Mucosa of stomach (tissue), 1 donor: ENCODE measurements around the gene AP2A2.

Source experiments
- H3K27me3 ChIP-seq: one replicate; pipeline ENCODE4 v1.7.0; 2013; ENCODE audit warnings: mild to moderate bottlenecking, low read length; ENCODE audit not compliant: control insufficient read depth, insufficient read depth
- H3K36me3 ChIP-seq: one replicate; pipeline ENCODE4 v1.7.0; 2013; ENCODE audit warnings: low read length; ENCODE audit not compliant: control insufficient read depth, insufficient read depth
- H3K4me1 ChIP-seq: one replicate; pipeline ENCODE4 v1.7.0; 2013; ENCODE audit warnings: mild to moderate bottlenecking, low read length; ENCODE audit not compliant: control insufficient read depth, insufficient read depth
- H3K4me3 ChIP-seq: one replicate; pipeline ENCODE4 v1.7.0; 2013; ENCODE audit warnings: low read length
- H3K9ac ChIP-seq: one replicate; pipeline ENCODE4 v1.7.0; 2013; ENCODE audit warnings: mild to moderate bottlenecking, low read length, moderate library complexity
- H3K9me3 ChIP-seq: one replicate; pipeline ENCODE4 v1.7.0; 2013; ENCODE audit warnings: mild to moderate bottlenecking, low read length, moderate library complexity; ENCODE audit not compliant: control insufficient read depth
- donor health status: Pancreatic carcinoma.

The AP2A2 gene

GRCh38 chr11:901452-902061, 24.1 kb upstream of the AP2A2 start:
- Histone ChIP-seq H3K4me3 (no peak overlapping the region), H3K4me1 (no peaks in the 10 kb centered on the region), H3K27me3 (no peaks in the 10 kb centered on the region), H3K9ac (no peak overlapping the region), H3K9me3 (no peaks in the 10 kb centered on the region), H3K36me3 (peaks cover 19% of the 10 kb centered on the region)

- Histone ChIP-seq H3K9me3 (no peaks in the 10 kb centered on the region), H3K4me1 (no peaks in the 10 kb centered on the region), H3K27me3 (no peaks in the 10 kb centered on the region), H3K9ac (no peak overlapping the region), H3K4me3 (no peak overlapping the region), H3K36me3 (peaks cover 16% of the 10 kb centered on the region)
These were observed 21.3 kb upstream of the AP2A2 start for GRCh38 chr11:904380-904779.

GRCh38 chr11:905952-906351, 19.7 kb upstream of the AP2A2 start:
- H3K4me1 ChIP-seq = no peaks in the 10 kb centered on the region
- no peak overlapping the region for H3K4me3 ChIP-seq
- no peak overlapping the region for H3K9ac ChIP-seq
- no peaks in the 10 kb centered on the region for H3K9me3 ChIP-seq
- H3K27me3 ChIP-seq = no peaks in the 10 kb centered on the region
- peaks cover 9% of the 10 kb centered on the region for H3K36me3 ChIP-seq

GRCh38 chr11:907668-908067, 18.0 kb upstream of the AP2A2 start:
- no peaks in the 10 kb centered on the region for H3K27me3 ChIP-seq
- H3K9ac ChIP-seq = no peak overlapping the region
- H3K9me3 ChIP-seq = no peaks in the 10 kb centered on the region
- peaks cover 9% of the 10 kb centered on the region for H3K36me3 ChIP-seq
- H3K4me3 ChIP-seq = no peak overlapping the region
- H3K4me1 ChIP-seq = peaks cover 5% of the 10 kb centered on the region

- Histone ChIP-seq H3K36me3 (peaks cover 9% of the 10 kb centered on the region), H3K9ac (no peak overlapping the region), H3K27me3 (no peaks in the 10 kb centered on the region), H3K9me3 (no peaks in the 10 kb centered on the region), H3K4me3 (no peak overlapping the region), H3K4me1 (peaks cover 5% of the 10 kb centered on the region)
These were observed 17.4 kb upstream of the AP2A2 start for GRCh38 chr11:908273-908672.

GRCh38 chr11:909406-909805, 16.3 kb upstream of the AP2A2 start:
- H3K4me1 ChIP-seq = peaks cover 5% of the 10 kb centered on the region
- H3K4me3 ChIP-seq = no peak overlapping the region

GRCh38 chr11:910044-910588, 15.6 kb upstream of the AP2A2 start:
- H3K9me3 ChIP-seq = no peaks in the 10 kb centered on the region
- H3K9ac ChIP-seq = peak overlapping the region; percentile 70
- H3K27me3 ChIP-seq = no peaks in the 10 kb centered on the region

More at GRCh38 chr11:909406-909805, 16.3 kb upstream of the AP2A2 start:
- Histone ChIP-seq H3K36me3 (peaks cover 4% of the 10 kb centered on the region), H3K27me3 (no peaks in the 10 kb centered on the region), H3K9me3 (no peaks in the 10 kb centered on the region), H3K9ac (no peak overlapping the region)

GRCh38 chr11:910589-911030, 15.1 kb upstream of the AP2A2 start, which contains the start of gene CHID1:
TSS of gene CHID1 (minus strand) at chr11:910810. CDS start at chr11:904816, 5,994 bp downstream.
- Histone ChIP-seq H3K36me3 (no peaks in the 10 kb centered on the region), H3K4me1 (peaks cover 5% of the 10 kb centered on the region), H3K27me3 (no peaks in the 10 kb centered on the region), H3K9me3 (no peaks in the 10 kb centered on the region), H3K9ac (peak within 1 kb of the TSS; percentile 70), H3K4me3 (peak within 1 kb of the TSS; percentile 50)

More at GRCh38 chr11:910044-910588, 15.6 kb upstream of the AP2A2 start:
- peak overlapping the region; percentile 31 for H3K4me3 ChIP-seq
- no peaks in the 10 kb centered on the region for H3K36me3 ChIP-seq
- H3K4me1 ChIP-seq = peaks cover 5% of the 10 kb centered on the region

GRCh38 chr11:911031-911889, 14.4 kb upstream of the AP2A2 start:
- Histone ChIP-seq H3K36me3 (no peaks in the 10 kb centered on the region), H3K4me3 (peak overlapping the region; percentile 50), H3K9me3 (no peaks in the 10 kb centered on the region), H3K9ac (peak overlapping the region; percentile 70), H3K4me1 (peaks cover 5% of the 10 kb centered on the region), H3K27me3 (no peaks in the 10 kb centered on the region)

- H3K36me3 ChIP-seq = no peaks in the 10 kb centered on the region
- no peaks in the 10 kb centered on the region for H3K27me3 ChIP-seq
- H3K9me3 ChIP-seq = no peaks in the 10 kb centered on the region
- H3K4me1 ChIP-seq = peaks cover 5% of the 10 kb centered on the region
- peak overlapping the region; percentile 70 for H3K9ac ChIP-seq
- peak overlapping the region; percentile 50 for H3K4me3 ChIP-seq
These were observed 13.8 kb upstream of the AP2A2 start for GRCh38 chr11:911890-912219.

- H3K4me1 ChIP-seq = peaks cover 5% of the 10 kb centered on the region
- H3K9ac ChIP-seq = no peak overlapping the region
- H3K27me3 ChIP-seq = no peaks in the 10 kb centered on the region
- H3K36me3 ChIP-seq = no peaks in the 10 kb centered on the region
- no peak overlapping the region for H3K4me3 ChIP-seq
- no peaks in the 10 kb centered on the region for H3K9me3 ChIP-seq
These were observed 13.4 kb upstream of the AP2A2 start for GRCh38 chr11:912266-912665.

GRCh38 chr11:913043-913442, 12.6 kb upstream of the AP2A2 start:
- Histone ChIP-seq H3K4me1 (peaks cover 5% of the 10 kb centered on the region), H3K36me3 (no peaks in the 10 kb centered on the region), H3K27me3 (no peaks in the 10 kb centered on the region), H3K9ac (no peak overlapping the region), H3K9me3 (no peaks in the 10 kb centered on the region), H3K4me3 (no peak overlapping the region)
